PFSK-1 (cell line): ENCODE results near the gene METTL17.

Experiments
- FOXP2 ChIP-seq: optimal IDR thresholded peaks from 2 replicates; pipeline ENCODE3; 2011; ENCODE audit warnings: borderline replicate concordance, control low read depth, inconsistent platforms; ENCODE audit not compliant: insufficient read depth; ENCODE audit errors: extremely low read length, extremely low read depth
- POLR2AphosphoS5 ChIP-seq: IDR thresholded peaks from 2 replicates; pipeline ENCODE4 v1.6.1; 2012; ENCODE audit warnings: low read depth, mild to moderate bottlenecking, control low read depth, low read length, moderate library complexity
- REST ChIP-seq, 2 experiments: IDR thresholded peaks; 2 replicates each; pipeline versions ENCODE4 v1.6.1 to v1.8.0; 2011 to 2012; ENCODE audit warnings: low read depth in 2 of 2, low read length in 2 of 2, control low read depth in 1 of 2, inconsistent platforms in 1 of 2, mild to moderate bottlenecking in 1 of 2, moderate library complexity in 1 of 2; ENCODE audit not compliant: insufficient read depth in 1 of 2
- SIN3A ChIP-seq: IDR thresholded peaks from 2 replicates; pipeline ENCODE4 v1.6.1; 2012; ENCODE audit warnings: mild to moderate bottlenecking, low read length, moderate library complexity, borderline replicate concordance; ENCODE audit not compliant: insufficient read depth
- TAF1 ChIP-seq: IDR thresholded peaks from 2 replicates; pipeline ENCODE4 v1.6.1; 2012; ENCODE audit warnings: low read length, control low read depth, borderline replicate concordance; ENCODE audit not compliant: insufficient read depth

Gene METTL17

GRCh38 chr14:20976291-20976690 is 13.5 kb upstream of the METTL17 start:
- TF ChIP-seq SIN3A (no peak), REST (IDR thresholded peaks at IDR 0.05; ENCODE audit: insufficient read depth in 1 of 2, low read depth in 2 of 2, low read length in 2 of 2) (no peak), FOXP2 (no peak), TAF1 (no peak), POLR2AphosphoS5 (no peak)

GRCh38 chr14:20978687-20979086 is 11.1 kb upstream of the METTL17 start:
- TF ChIP-seq REST (IDR thresholded peaks at IDR 0.05; ENCODE audit: insufficient read depth in 1 of 2, low read depth in 2 of 2, low read length in 2 of 2) (no peak), POLR2AphosphoS5 (no peak), TAF1 (no peak), SIN3A (no peak), FOXP2 (no peak)

- TF ChIP-seq POLR2AphosphoS5 (no peak), TAF1 (no peak), FOXP2 (no peak), SIN3A (no peak), REST (IDR thresholded peaks at IDR 0.05; ENCODE audit: insufficient read depth in 1 of 2, low read depth in 2 of 2, low read length in 2 of 2) (no peak)
Observed at GRCh38 chr14:20980906-20981305, 8.9 kb upstream of the METTL17 start.

- TF ChIP-seq POLR2AphosphoS5 (no peak), SIN3A (no peak), TAF1 (no peak), REST (IDR thresholded peaks at IDR 0.05; ENCODE audit: insufficient read depth in 1 of 2, low read depth in 2 of 2, low read length in 2 of 2) (no peak), FOXP2 (no peak)
Observed at GRCh38 chr14:20982646-20983369, 7.0 kb upstream of the METTL17 start.
